Neuronal stem cell (in vitro differentiated cells): Measurements from ENCODE around the gene CC2D2A.

Experiments used
- DNase-seq: peaks from one replicate; pipeline ENCODE4 v3.0.0-alpha.2; 2013; ENCODE audit warnings: low spot score
- H2AFZ ChIP-seq: one replicate; pipeline ENCODE4 v1.6.1; 2013; ENCODE audit warnings: mild to moderate bottlenecking, low read length, inconsistent platforms
- H2AK5ac ChIP-seq: 2 replicates; pipeline ENCODE4 v1.6.1; 2013; ENCODE audit warnings: low read depth, mild to moderate bottlenecking, inconsistent platforms, low read length, moderate library complexity, mixed read lengths
- H2BK120ac ChIP-seq: 2 replicates; pipeline ENCODE4 v1.6.1; 2013; ENCODE audit warnings: low read depth, mild to moderate bottlenecking, inconsistent platforms, low read length, moderate library complexity, mixed read lengths
- H2BK12ac ChIP-seq: one replicate; pipeline ENCODE4 v1.6.1; 2013; ENCODE audit warnings: low read length, inconsistent platforms
- H2BK15ac ChIP-seq: 2 replicates; pipeline ENCODE4 v1.6.1; 2013; ENCODE audit warnings: mild to moderate bottlenecking, low read length, inconsistent platforms, mixed read lengths
- H2BK5ac ChIP-seq: one replicate; pipeline ENCODE4 v1.6.1; 2013; ENCODE audit warnings: inconsistent platforms, mild to moderate bottlenecking, low read length, moderate library complexity
- H3K14ac ChIP-seq: one replicate; pipeline ENCODE4 v1.6.1; 2013; ENCODE audit warnings: low read length, inconsistent platforms
- H3K18ac ChIP-seq: 2 replicates; pipeline ENCODE4 v1.6.1; 2013; ENCODE audit warnings: low read length, inconsistent platforms
- H3K23ac ChIP-seq: 2 replicates; pipeline ENCODE4 v1.6.1; 2013; ENCODE audit warnings: low read depth, mild to moderate bottlenecking, mixed read lengths, low read length, inconsistent platforms; ENCODE audit not compliant: poor library complexity
- H3K27ac ChIP-seq: replicated peaks from 3 replicates; pipeline ENCODE4 v1.5.1; 2013; ENCODE audit warnings: low read length, inconsistent platforms
- H3K27me3 ChIP-seq, 3 experiments: 2 replicates each; pipeline ENCODE4 v1.6.1; 2013; ENCODE audit warnings: low read length in 3 of 3, mild to moderate bottlenecking in 2 of 3, inconsistent platforms in 1 of 3, low read depth in 1 of 3, mixed read lengths in 1 of 3, moderate library complexity in 1 of 3; ENCODE audit not compliant: control insufficient read depth in 3 of 3, insufficient read depth in 3 of 3
- H3K36me3 ChIP-seq, 2 donors: replicated peaks in 1 of 2; 2 replicates each; pipeline ENCODE4 v1.6.1; 2013; ENCODE audit warnings: low read length in 2 of 2; ENCODE audit not compliant: control insufficient read depth in 2 of 2, insufficient read depth in 2 of 2
- H3K4ac ChIP-seq: 2 replicates; pipeline ENCODE4 v1.6.1; 2013; ENCODE audit warnings: inconsistent platforms, mild to moderate bottlenecking, low read length, moderate library complexity
- H3K4me1 ChIP-seq, 2 donors: 1 replicate in 1 of 2; 2 replicates in 1 of 2; pipeline ENCODE4 v1.6.1; 2013; ENCODE audit warnings: low read length in 2 of 2, low read depth in 1 of 2; ENCODE audit not compliant: control insufficient read depth in 2 of 2, insufficient read depth in 1 of 2
- H3K4me2 ChIP-seq: one replicate; pipeline ENCODE4 v1.6.1; 2013; ENCODE audit warnings: mild to moderate bottlenecking, low read length, inconsistent platforms; ENCODE audit not compliant: insufficient read depth, poor library complexity, severe bottlenecking
- H3K4me3 ChIP-seq, 2 donors: 2 replicates each; pipeline ENCODE4 v1.5.1; 2013; ENCODE audit warnings: low read length in 2 of 2, mild to moderate bottlenecking in 2 of 2, inconsistent platforms in 1 of 2, moderate library complexity in 1 of 2
- H3K79me1 ChIP-seq: one replicate; pipeline ENCODE4 v1.6.1; 2013; ENCODE audit warnings: low read depth, mild to moderate bottlenecking, inconsistent platforms, low read length, moderate library complexity
- H3K9ac ChIP-seq: one replicate; pipeline ENCODE4 v1.6.1; 2013; ENCODE audit warnings: mild to moderate bottlenecking, low read depth, low read length, inconsistent platforms; ENCODE audit not compliant: poor library complexity
- H3K9me3 ChIP-seq, 2 donors: replicated peaks in 1 of 2; 2 replicates each; pipeline versions ENCODE3 to v1.6.1; 2013; ENCODE audit warnings: low read length in 2 of 2, mild to moderate bottlenecking in 2 of 2, inconsistent platforms in 1 of 2, low read depth in 1 of 2, mixed read lengths in 1 of 2, moderate library complexity in 1 of 2; ENCODE audit not compliant: control insufficient read depth in 2 of 2, insufficient read depth in 1 of 2
- H4K8ac ChIP-seq: one replicate; pipeline ENCODE4 v1.6.1; 2013; ENCODE audit warnings: low read depth, mild to moderate bottlenecking, inconsistent platforms, low read length, moderate library complexity
- H4K91ac ChIP-seq: one replicate; pipeline ENCODE4 v1.6.1; 2013; ENCODE audit warnings: low read length, low read depth, mild to moderate bottlenecking, inconsistent platforms; ENCODE audit not compliant: poor library complexity
- WGBS, 2 donors: extraction: QIAGEN DNeasy Blood & Tissue Kit; methylation state at CpG; one replicate each; pipeline ENCODE4 v1.1.7; 2013; ENCODE audit warnings: missing lambda C conversion rate in 2 of 2, mixed read lengths in 1 of 2; ENCODE audit not compliant: insufficient read length in 2 of 2, insufficient replicate concordance in 1 of 2; ENCODE audit errors: extremely low coverage in 2 of 2; 5-methylcytosine and 5-hydroxymethylcytosine counted together

The CC2D2A gene

GRCh38 chr4:15636818-15637217 lies 167.1 kb downstream of the CC2D2A start:
- no peak overlapping the region for H2BK15ac ChIP-seq
- peaks cover 6 to 97% of the 10 kb centered on the region in 2 donors for H3K36me3 ChIP-seq
- no peak overlapping the region for H2BK120ac ChIP-seq
- no peak overlapping the region for H4K91ac ChIP-seq
- no peaks in the 10 kb centered on the region for H3K79me1 ChIP-seq
- H3K9ac ChIP-seq = no peak overlapping the region
- no peak overlapping the region for H4K8ac ChIP-seq
- no peak overlapping the region for H2BK5ac ChIP-seq
- H3K9me3 ChIP-seq = peaks cover 0 to 3% of the 10 kb centered on the region in 2 donors
- H3K4ac ChIP-seq = no peak overlapping the region
- H3K27me3 ChIP-seq = no peaks in the 10 kb centered on the region
- H2BK12ac ChIP-seq = no peak overlapping the region
- no peak overlapping the region for H3K18ac ChIP-seq
- H2AFZ ChIP-seq = no peak overlapping the region
- no peak overlapping the region for H3K14ac ChIP-seq
- no peak overlapping the region for H3K4me3 ChIP-seq
- no peak for DNase-seq
- no peak overlapping the region for H3K23ac ChIP-seq
- no peaks in the 10 kb centered on the region for H3K4me1 ChIP-seq
- no peak overlapping the region for H2AK5ac ChIP-seq
- H3K27ac ChIP-seq = no peak overlapping the region
- no peak overlapping the region for H3K4me2 ChIP-seq
- no CpG with 5 or more reads among the region's 1 CpG for WGBS, 2 donors

- Histone ChIP-seq H2BK120ac (no peak overlapping the region), H3K23ac (no peak overlapping the region), H3K9ac (no peak overlapping the region), H2BK15ac (no peak overlapping the region), H3K4me2 (no peak overlapping the region), H2AFZ (no peak overlapping the region), H3K4ac (no peak overlapping the region), H2BK5ac (no peak overlapping the region), H4K8ac (no peak overlapping the region), H3K79me1 (no peaks in the 10 kb centered on the region), H3K14ac (no peak overlapping the region), H2AK5ac (no peak overlapping the region), H3K4me3 (no peak overlapping the region), H4K91ac (no peak overlapping the region), H3K36me3 (peaks cover 6 to 90% of the 10 kb centered on the region in 2 donors), H3K18ac (no peak overlapping the region), H3K27me3 (no peaks in the 10 kb centered on the region), H3K27ac (no peak overlapping the region), H2BK12ac (no peak overlapping the region), H3K9me3 (no peaks in the 10 kb centered on the region), H3K4me1 (no peaks in the 10 kb centered on the region)
- no peak for DNase-seq
- no CpG with 5 or more reads among the region's 6 CpGs for WGBS, 2 donors
These were observed 168.7 kb downstream of the CC2D2A start for GRCh38 chr4:15638418-15638817.

- Histone ChIP-seq H3K27ac (no peak overlapping the region), H2AK5ac (no peak overlapping the region), H3K4me3 (no peak overlapping the region), H3K4ac (no peak overlapping the region), H3K14ac (no peak overlapping the region), H3K4me2 (no peak overlapping the region), H4K8ac (no peak overlapping the region), H3K9me3 (no peaks in the 10 kb centered on the region), H3K23ac (no peak overlapping the region), H3K4me1 (peaks cover 0 to 3% of the 10 kb centered on the region in 2 donors), H3K9ac (no peak overlapping the region), H2BK120ac (no peak overlapping the region), H3K18ac (no peak overlapping the region), H2BK5ac (no peak overlapping the region), H3K36me3 (peaks cover 0 to 23% of the 10 kb centered on the region in 2 donors), H3K27me3 (no peaks in the 10 kb centered on the region), H4K91ac (no peak overlapping the region), H2BK12ac (no peak overlapping the region), H2AFZ (no peak overlapping the region), H2BK15ac (no peak overlapping the region), H3K79me1 (peaks cover 2% of the 10 kb centered on the region)
- WGBS, 2 donors = no CpG with 5 or more reads among the region's 2 CpGs
- no peak for DNase-seq
These were observed 178.9 kb downstream of the CC2D2A start for GRCh38 chr4:15648600-15648999.

- Histone ChIP-seq H3K27ac (no peak overlapping the region), H3K4me2 (no peak overlapping the region), H3K18ac (no peak overlapping the region), H3K36me3 (peaks cover 0 to 8% of the 10 kb centered on the region in 2 donors), H3K79me1 (peaks cover 5% of the 10 kb centered on the region), H2BK120ac (no peak overlapping the region), H2BK15ac (no peak overlapping the region), H2AK5ac (no peak overlapping the region), H4K91ac (no peak overlapping the region), H2BK12ac (no peak overlapping the region), H3K9me3 (no peaks in the 10 kb centered on the region), H3K4me1 (peaks cover 0 to 3% of the 10 kb centered on the region in 2 donors), H3K4me3 (no peak overlapping the region), H3K14ac (no peak overlapping the region), H3K27me3 (no peaks in the 10 kb centered on the region), H4K8ac (no peak overlapping the region), H3K9ac (no peak overlapping the region), H3K4ac (no peak overlapping the region), H2BK5ac (no peak overlapping the region), H2AFZ (no peak overlapping the region), H3K23ac (no peak overlapping the region)
- peak; percentile 45 for DNase-seq
- no CpG with 5 or more reads among the region's 5 CpGs for WGBS, 2 donors
These were observed 180.3 kb downstream of the CC2D2A start for GRCh38 chr4:15649914-15650545.
